HCT116 (cell line): Measurements from ENCODE around the gene NTSR2. TPM values are rescaled to one million over a fixed set of nuclear protein-coding genes. Genes with fewer than 3 reads are reported as not detected.

Experiments
- ATAC-seq: fragments of 200-7000 bp; cut with Tn5 transposase; 2 replicates; pipeline ENCODE4 v1.9.1; 2020; ENCODE audit warnings: mild to moderate bottlenecking, moderate library complexity
- BruUV-seq: library from RNA; stranded (reverse); fragments of 400-500 nt; replicated peaks from 2 replicates; lab custom pipeline; 2021; lab: Mats Ljungman, UMichigan
- CTCF ChIA-PET: fragments of 300-600 bp; sonication (Branson Sonifier 250); formaldehyde crosslinking; loops from one replicate; lab custom pipeline; 2021; ENCODE audit warnings: antibody characterized with exemption; lab: Charles Lee
- POLR2A ChIA-PET: fragments of 300-600, 350-600 bp; sonication (Branson Sonifier 250); formaldehyde crosslinking; loops from one replicate; lab custom pipeline; 2021; ENCODE audit warnings: antibody characterized with exemption; lab: Charles Lee
- RAD21 ChIA-PET, 2 experiments: fragments of 300-600 bp; sonication (Branson Sonifier 250); formaldehyde crosslinking; loops; one replicate each; lab custom pipeline; 2023; ENCODE audit warnings: low total read pairs in 2 of 2; ENCODE audit not compliant: uncharacterized antibody in 2 of 2, unreplicated experiment in 2 of 2, low non-redundant PET in 1 of 2; lab: Charles Lee
- DNase-seq: peaks from one replicate; pipeline ENCODE4 v3.0.0-alpha.2; 2010; ENCODE audit warnings: low read depth, low spot score
- H2AFZ ChIP-seq: fragments of 200-600 bp; shearing (Covaris generic), sonication (generic); 2 replicates; pipeline ENCODE4 v1.6.1; 2017; ENCODE audit warnings: low read depth, mixed run types, mixed read lengths, antibody characterized with exemption, low read length; ENCODE audit not compliant: poor library complexity, severe bottlenecking
- H3K27ac ChIP-seq: 2 replicates; pipeline ENCODE4 v1.5.1; 2012; ENCODE audit warnings: low read depth, low read length
- H3K27me3 ChIP-seq: fragments of 200-600 bp; sonication (generic); 2 replicates; pipeline ENCODE4 v1.6.1; 2016; ENCODE audit warnings: mixed run types, low read length, mixed read lengths; ENCODE audit not compliant: insufficient read depth
- H3K36me3 ChIP-seq, 2 experiments: fragments of 200-500 bp in 1 of 2; fragments of 200-600 bp in 1 of 2; sonication (Bioruptor generic) in 1 of 2; sonication (generic) in 1 of 2; 2 replicates each; pipeline versions ENCODE4 v1.5.1 to v1.6.1; 2014 to 2016; ENCODE audit warnings: low read length in 2 of 2, inconsistent platforms in 1 of 2, mixed read lengths in 1 of 2, mixed run types in 1 of 2; ENCODE audit not compliant: insufficient read depth in 2 of 2, control insufficient read depth in 1 of 2
- H3K4me1 ChIP-seq, 2 experiments: fragments of 200-600 bp in 1 of 2; sonication (generic) in 1 of 2; 2 replicates each; pipeline versions ENCODE4 v1.5.1 to v1.6.1; 2012 to 2017; ENCODE audit warnings: low read length in 2 of 2, inconsistent platforms in 1 of 2, mild to moderate bottlenecking in 1 of 2, mixed read lengths in 1 of 2, mixed run types in 1 of 2, moderate library complexity in 1 of 2; ENCODE audit not compliant: insufficient read depth in 2 of 2, control insufficient read depth in 1 of 2
- H3K4me2 ChIP-seq: fragments of 200-600 bp; sonication (generic); 2 replicates; pipeline ENCODE4 v1.6.1; 2017; ENCODE audit warnings: mixed run types, low read length, mixed read lengths
- H3K4me3 ChIP-seq, 2 experiments: fragments of 200-600 bp in 1 of 2; sonication (generic) in 1 of 2; replicated peaks in 1 of 2; 2 replicates each; pipeline ENCODE4 v1.5.1; 2011 to 2016; ENCODE audit warnings: low read length in 2 of 2, control low read depth in 1 of 2, low read depth in 1 of 2, mild to moderate bottlenecking in 1 of 2, mixed read lengths in 1 of 2, mixed run types in 1 of 2
- H3K79me2 ChIP-seq: fragments of 200-600 bp; sonication (generic); 2 replicates; pipeline ENCODE4 v1.6.1; 2017; ENCODE audit warnings: mild to moderate bottlenecking, mixed run types, low read length, moderate library complexity, mixed read lengths; ENCODE audit not compliant: insufficient read depth
- H3K9ac ChIP-seq: fragments of 200-600 bp; sonication (generic); 2 replicates; pipeline ENCODE4 v1.6.1; 2016; ENCODE audit warnings: low read length, mixed read lengths
- H3K9me2 ChIP-seq: fragments of 200-600 bp; sonication (generic), shearing (Covaris generic); 2 replicates; pipeline ENCODE4 v1.6.1; 2017; ENCODE audit warnings: mixed run types, mild to moderate bottlenecking, moderate library complexity; ENCODE audit not compliant: insufficient read depth
- H3K9me3 ChIP-seq, 2 experiments: fragments of 200-500 bp in 1 of 2; fragments of 200-600 bp in 1 of 2; sonication (Bioruptor generic) in 1 of 2; sonication (generic) in 1 of 2; 2 replicates each; pipeline ENCODE4 v1.6.1; 2014 to 2017; ENCODE audit warnings: low read length in 2 of 2, mixed read lengths in 2 of 2, inconsistent platforms in 1 of 2, low read depth in 1 of 2, mild to moderate bottlenecking in 1 of 2, mixed run types in 1 of 2, moderate library complexity in 1 of 2; ENCODE audit not compliant: control insufficient read depth in 1 of 2, insufficient read depth in 1 of 2
- H4K20me1 ChIP-seq: fragments of 200-600 bp; sonication (generic), shearing (Covaris generic); 2 replicates; pipeline ENCODE4 v1.6.1; 2017; ENCODE audit warnings: mixed run types, mild to moderate bottlenecking, moderate library complexity; ENCODE audit not compliant: insufficient read depth
- ATF3 ChIP-seq: IDR thresholded peaks from 2 replicates; pipeline ENCODE4 v1.6.1; 2012
- CEBPB ChIP-seq: IDR thresholded peaks from 2 replicates; pipeline ENCODE4 v1.6.1; 2012; ENCODE audit warnings: low read depth
- CTCF ChIP-seq, 3 experiments: fragments of 200-600 bp in 1 of 3; sonication (generic) in 1 of 3; IDR thresholded peaks in 2 of 3; conservative IDR thresholded peaks in 1 of 3; 2 replicates each; pipeline ENCODE4 v1.5.1; 2012 to 2017; ENCODE audit warnings: low read depth in 2 of 3, low read length in 2 of 3, antibody characterized with exemption in 1 of 3, borderline replicate concordance in 1 of 3, control low read depth in 1 of 3, mild to moderate bottlenecking in 1 of 3, mixed read lengths in 1 of 3, mixed run types in 1 of 3, moderate library complexity in 1 of 3; ENCODE audit not compliant: insufficient read depth in 1 of 3
- EGR1 ChIP-seq: IDR thresholded peaks from 2 replicates; pipeline ENCODE4 v1.6.1; 2012; ENCODE audit warnings: low read depth
- EZH2 ChIP-seq: fragments of 200-600 bp; sonication (generic); IDR thresholded peaks from 2 replicates; pipeline ENCODE4 v1.6.1; 2017; ENCODE audit warnings: antibody characterized with exemption, mixed run types
- EZH2phosphoT487 ChIP-seq: fragments of 200-600 bp; IDR thresholded peaks from 2 replicates; pipeline ENCODE4 v1.6.1; 2018; ENCODE audit warnings: antibody characterized with exemption, borderline replicate concordance
- MAX ChIP-seq: IDR thresholded peaks from 2 replicates; pipeline ENCODE4 v1.6.1; 2012
- POLR2A ChIP-seq: IDR thresholded peaks from 2 replicates; pipeline ENCODE4 v1.7.0; 2011; ENCODE audit warnings: borderline replicate concordance; ENCODE audit not compliant: insufficient read depth, insufficient read length; ENCODE audit errors: extremely low read depth
- POLR2AphosphoS5 ChIP-seq: IDR thresholded peaks from 2 replicates; pipeline ENCODE4 v1.6.1; 2011; ENCODE audit warnings: mild to moderate bottlenecking, low read depth, low read length, moderate library complexity
- RAD21 ChIP-seq: IDR thresholded peaks from 2 replicates; pipeline ENCODE4 v1.6.1; 2012; ENCODE audit warnings: low read depth, mild to moderate bottlenecking
- REST ChIP-seq: IDR thresholded peaks from 2 replicates; pipeline ENCODE4 v1.6.1; 2012; ENCODE audit warnings: low read depth
- SIN3A ChIP-seq: IDR thresholded peaks from 2 replicates; pipeline ENCODE4 v1.6.1; 2012; ENCODE audit warnings: low read depth
- ZBTB33 ChIP-seq: IDR thresholded peaks from 2 replicates; pipeline ENCODE4 v1.6.1; 2011; ENCODE audit warnings: mild to moderate bottlenecking, low read length, moderate library complexity; ENCODE audit not compliant: insufficient replicate concordance; ENCODE audit errors: extremely low read depth
- ZFX ChIP-seq: fragments of 450-650 bp; IDR thresholded peaks from 2 replicates; pipeline ENCODE4 v1.6.1; 2017
- ZNF274 ChIP-seq: fragments of 200-500 bp; sonication (Bioruptor generic); IDR thresholded peaks from 2 replicates; pipeline ENCODE4 v1.6.1; 2014; ENCODE audit warnings: mild to moderate bottlenecking, low read depth, low read length, inconsistent platforms
- intact Hi-C: fragments of 100-400 bp; cut with micrococcal nuclease; formaldehyde crosslinking; loops from 2 replicates; pipeline ENCODE4 v1.10.0; 2022
- total RNA-seq: library from RNA; stranded (reverse); gene quantifications from one replicate; pipeline ENCODE4 v1.2.1, GENCODE V29; 2021; ENCODE audit not compliant: unreplicated experiment

NTSR2 gene
- total RNA-seq, 1 experiment from 2014 or later: not detected

- TF ChIP-seq REST: no peak
- no peak for TF ChIP-seq EZH2phosphoT487
- TF ChIP-seq RAD21: no peak
- no peak for TF ChIP-seq EZH2
- no peak for TF ChIP-seq POLR2AphosphoS5
- TF ChIP-seq CEBPB: no peak
- no peak for TF ChIP-seq ZFX
- no peak for TF ChIP-seq ZNF274
- no peak for TF ChIP-seq MAX
Measured at GRCh38 chr2:11637546-11637945, 32.4 kb downstream of the NTSR2 start (continued).

GRCh38 chr2:11636593-11637295 lies 33.3 kb downstream of the NTSR2 start:
- Histone ChIP-seq H2AFZ (no peak overlapping the region), H3K9ac (no peak overlapping the region), H3K4me2 (no peak overlapping the region), H3K27ac (no peak overlapping the region), H3K79me2 (no peaks in the 10 kb centered on the region), H3K36me3 (no peaks in the 10 kb centered on the region), H4K20me1 (no peaks in the 10 kb centered on the region), H3K27me3 (no peaks in the 10 kb centered on the region), H3K9me2 (no peaks in the 10 kb centered on the region), H3K4me1 (no peaks in the 10 kb centered on the region), H3K9me3 (no peaks in the 10 kb centered on the region), H3K4me3 (no peak overlapping the region)
- POLR2A ChIA-PET: no interaction called here
- intact Hi-C loops: no loop called here
- RAD21 ChIA-PET: no interaction called here
- CTCF ChIA-PET: no interaction called here
- BruUV-seq: no TSS peak
- no peak for ATAC-seq
- no peak for DNase-seq
- TF ChIP-seq ZNF274: no peak
- no peak for TF ChIP-seq CEBPB
- no peak for TF ChIP-seq ATF3
- TF ChIP-seq POLR2AphosphoS5: no peak
- no peak for TF ChIP-seq EGR1
- no peak for TF ChIP-seq ZFX
- no peak for TF ChIP-seq POLR2A
- no peak for TF ChIP-seq MAX
- no peak for TF ChIP-seq ZBTB33
- no peak for TF ChIP-seq CTCF (IDR thresholded peaks at IDR 0.05 in 2 of 3, conservative IDR thresholded peaks at IDR 0.05 in 1 of 3; ENCODE audit: borderline replicate concordance in 1 of 3, insufficient read depth in 1 of 3, low read depth in 2 of 3, low read length in 2 of 3)
- TF ChIP-seq SIN3A: no peak
